ENCODE measurements around the gene SLC39A11.

DNA sequence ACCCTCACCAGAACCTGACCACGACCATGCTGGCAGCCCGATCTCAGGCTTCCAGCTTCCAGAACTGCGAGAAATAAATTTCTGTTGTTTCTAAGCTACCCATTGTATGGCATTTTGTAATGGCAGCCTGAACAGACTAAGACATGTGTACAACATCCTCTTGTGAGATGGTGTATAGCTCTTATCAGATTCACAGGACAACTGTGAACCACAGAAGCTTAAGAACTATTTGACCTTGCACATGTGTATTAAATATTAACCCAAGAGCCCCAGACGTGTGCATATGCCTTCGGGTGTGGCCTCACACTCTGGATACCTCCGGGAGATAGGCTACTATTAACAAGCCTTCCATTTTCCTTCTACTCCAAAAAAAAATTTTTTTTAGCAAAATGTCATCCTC, 248.9 kb downstream of the SLC39A11 start:
- no peak for TF ChIP-seq POLR2AphosphoS5 (IDR thresholded peaks at IDR 0.05)
- TF ChIP-seq RAD21 (conservative IDR thresholded peaks at IDR 0.05): no peak
- TF ChIP-seq EP300 (conservative IDR thresholded peaks at IDR 0.05; ENCODE audit: poor library complexity, severe bottlenecking): no peak
- TF ChIP-seq, protein P1, sequence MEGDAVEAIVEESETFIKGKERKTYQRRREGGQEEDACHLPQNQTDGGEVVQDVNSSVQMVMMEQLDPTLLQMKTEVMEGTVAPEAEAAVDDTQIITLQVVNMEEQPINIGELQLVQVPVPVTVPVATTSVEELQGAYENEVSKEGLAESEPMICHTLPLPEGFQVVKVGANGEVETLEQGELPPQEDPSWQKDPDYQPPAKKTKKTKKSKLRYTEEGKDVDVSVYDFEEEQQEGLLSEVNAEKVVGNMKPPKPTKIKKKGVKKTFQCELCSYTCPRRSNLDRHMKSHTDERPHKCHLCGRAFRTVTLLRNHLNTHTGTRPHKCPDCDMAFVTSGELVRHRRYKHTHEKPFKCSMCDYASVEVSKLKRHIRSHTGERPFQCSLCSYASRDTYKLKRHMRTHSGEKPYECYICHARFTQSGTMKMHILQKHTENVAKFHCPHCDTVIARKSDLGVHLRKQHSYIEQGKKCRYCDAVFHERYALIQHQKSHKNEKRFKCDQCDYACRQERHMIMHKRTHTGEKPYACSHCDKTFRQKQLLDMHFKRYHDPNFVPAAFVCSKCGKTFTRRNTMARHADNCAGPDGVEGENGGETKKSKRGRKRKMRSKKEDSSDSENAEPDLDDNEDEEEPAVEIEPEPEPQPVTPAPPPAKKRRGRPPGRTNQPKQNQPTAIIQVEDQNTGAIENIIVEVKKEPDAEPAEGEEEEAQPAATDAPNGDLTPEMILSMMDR (IDR thresholded peaks at IDR 0.05; ENCODE audit: poor library complexity, severe bottlenecking): no peak
- no peak for TF ChIP-seq EZH2 (IDR thresholded peaks at IDR 0.05; ENCODE audit: borderline replicate concordance, insufficient read depth, low read length, poor library complexity, severe bottlenecking)
- TF ChIP-seq TAF1 (IDR thresholded peaks at IDR 0.05; ENCODE audit: low read depth): no peak
- TF ChIP-seq SMC3 (conservative IDR thresholded peaks at IDR 0.05; ENCODE audit: poor library complexity): no peak
- TF ChIP-seq MXI1 (conservative IDR thresholded peaks at IDR 0.05; ENCODE audit: poor library complexity, severe bottlenecking): no peak
